Activated CD4-positive, alpha-beta T cell treated with anti-CD3 and anti-CD28 coated beads for 24 hours (primary cell): ENCODE results near the gene DNAJC25.
A peak's percentile ranks its signal among the peaks of the same experiment; 100 is the strongest.
"Not testable (repeated sequence)": the region's sequence is repeated elsewhere in the genome, so short reads cannot be mapped to it uniquely, and the experiment has no call there.

Source experiments
- DNase-seq, 2 donors: peaks; one replicate each; pipeline ENCODE4 v3.0.0-alpha.2; 2020; ENCODE audit warnings: low read depth in 2 of 2

Gene DNAJC25

DNA sequence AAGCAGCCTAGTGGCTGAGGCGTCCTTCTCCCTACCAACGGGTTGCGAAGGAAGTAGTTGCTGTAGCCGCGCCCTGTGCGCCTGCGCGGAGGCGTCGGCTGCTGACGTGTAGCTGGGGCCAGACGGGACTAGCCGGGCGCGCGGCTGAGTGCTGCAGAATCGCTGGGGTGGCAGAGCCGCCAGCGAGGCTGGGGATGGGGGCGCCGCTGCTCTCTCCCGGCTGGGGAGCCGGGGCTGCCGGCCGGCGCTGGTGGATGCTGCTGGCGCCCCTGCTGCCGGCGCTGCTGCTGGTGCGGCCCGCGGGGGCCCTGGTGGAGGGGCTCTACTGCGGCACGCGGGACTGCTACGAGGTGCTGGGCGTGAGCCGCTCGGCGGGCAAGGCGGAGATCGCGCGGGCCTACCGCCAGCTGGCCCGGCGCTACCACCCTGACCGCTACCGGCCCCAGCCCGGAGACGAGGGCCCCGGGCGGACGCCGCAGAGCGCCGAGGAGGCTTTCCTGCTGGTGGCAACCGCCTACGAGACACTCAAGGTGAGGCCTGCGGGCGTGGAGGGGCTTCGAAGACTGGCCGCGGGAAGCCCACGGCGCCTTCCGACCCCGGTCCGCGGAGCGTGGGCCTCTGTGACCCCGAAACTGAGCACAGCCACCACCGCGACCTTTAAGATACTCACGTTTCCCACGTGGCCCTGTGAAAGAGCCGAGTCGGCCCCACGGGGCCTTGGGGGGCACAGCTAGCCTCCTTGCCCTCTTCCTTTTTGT, at the start of gene DNAJC25:
TSS of gene DNAJC25 (plus strand) at position 121 of the 758 bp plus-strand sequence. CDS start at position 195, 74 bp downstream.
- DNase-seq = peak; percentile 90

DNA sequence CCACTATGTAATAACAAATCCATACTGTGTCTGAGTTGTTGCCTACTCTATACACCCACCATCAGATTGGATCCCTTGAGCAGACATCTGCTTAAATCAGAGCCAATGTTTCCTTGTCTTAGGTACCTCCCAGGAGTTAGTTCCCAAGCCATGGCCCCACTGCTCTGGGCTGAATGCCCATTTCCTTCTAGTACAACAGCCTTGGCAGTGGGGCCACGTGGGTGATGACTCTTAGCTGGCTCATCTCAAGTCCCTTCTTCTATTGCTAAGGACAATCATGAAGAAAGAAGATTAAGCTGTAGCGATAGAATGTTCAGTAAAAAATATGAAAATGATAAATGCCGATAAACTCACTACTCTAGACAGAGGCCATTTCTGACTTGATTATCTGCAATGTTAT, 48.2 kb upstream of the DNAJC25 start:
- no peak for DNase-seq

DNA sequence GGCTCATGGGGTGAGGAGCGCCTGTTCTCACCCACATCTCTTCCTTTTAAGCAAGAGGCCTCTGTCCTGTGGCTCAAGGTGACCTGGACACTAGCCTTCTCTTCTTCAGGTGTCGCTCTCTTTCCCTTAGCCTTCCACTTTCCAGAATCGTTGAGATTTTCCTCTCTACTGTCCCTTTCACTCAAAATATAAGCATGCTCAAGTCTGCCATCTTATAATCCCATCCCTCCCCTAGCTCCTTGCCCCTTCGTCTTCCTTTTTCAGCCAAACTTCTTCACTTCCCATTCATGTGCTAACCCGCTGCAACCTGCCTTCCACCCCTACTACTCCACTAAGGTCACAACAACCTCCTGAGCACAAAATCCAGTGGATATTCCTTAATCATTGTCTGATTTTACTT, 44.8 kb upstream of the DNAJC25 start:
- DNase-seq = no peak

DNA sequence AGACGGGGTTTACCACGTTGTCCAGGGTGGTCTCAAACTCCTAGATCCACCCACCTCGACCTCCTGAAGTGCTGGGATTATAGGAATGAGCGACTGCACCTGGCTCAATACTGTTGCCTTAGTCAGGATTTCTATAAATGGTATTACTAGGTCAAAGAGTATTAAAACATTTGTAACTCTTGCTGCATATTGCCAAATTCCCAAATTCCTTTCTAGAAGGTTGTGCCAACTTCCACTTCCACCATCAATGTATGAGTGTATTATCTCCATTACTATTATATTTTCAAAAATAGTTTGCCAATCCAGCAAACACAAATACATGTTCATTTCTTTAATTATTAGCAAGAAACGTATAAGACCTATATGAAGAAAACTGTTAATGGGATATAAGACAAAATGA, 42.3 kb upstream of the DNAJC25 start:
- DNase-seq = no peak

DNA sequence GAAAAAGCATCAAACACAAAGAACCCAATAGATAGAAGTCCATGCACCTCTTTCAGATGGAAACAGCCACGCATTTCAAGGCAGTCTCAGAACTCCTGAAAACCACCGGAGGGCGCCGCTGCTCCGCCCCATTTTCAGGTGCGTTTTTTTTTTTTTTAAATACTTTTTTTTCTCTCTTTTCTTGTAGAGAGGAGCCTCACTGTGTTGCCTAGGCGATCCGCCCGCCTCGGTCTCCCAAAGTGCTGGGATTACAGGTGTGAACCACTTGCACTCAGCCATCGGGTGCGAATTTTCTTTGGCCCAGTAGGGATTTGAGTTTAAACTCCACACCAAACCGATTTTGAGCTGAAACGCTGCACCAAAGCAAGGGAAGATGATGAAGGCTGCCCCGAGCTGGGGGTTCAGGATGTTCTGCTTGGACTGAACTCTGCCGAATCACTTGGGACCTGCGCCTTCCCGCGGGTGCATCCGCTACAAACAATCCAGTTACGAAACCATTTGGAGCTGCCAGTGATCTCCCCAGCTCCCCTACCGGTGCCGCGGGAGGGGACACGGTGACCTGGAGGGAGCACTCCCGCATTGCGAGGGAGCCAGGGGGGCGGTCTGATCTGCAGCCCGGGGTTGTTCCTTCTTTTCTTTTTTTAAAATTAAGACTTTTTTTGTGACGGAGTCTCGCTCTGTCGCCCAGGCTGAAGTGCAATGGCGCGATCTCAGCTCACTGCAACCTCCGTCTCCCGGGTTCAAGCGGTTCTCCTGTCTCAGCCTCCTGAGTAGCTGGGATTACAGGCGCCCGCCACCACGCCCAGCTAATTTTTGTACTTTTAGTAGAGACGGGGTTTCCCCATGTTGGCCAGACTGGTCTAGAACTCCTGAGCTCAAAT, 33.0 kb upstream of the DNAJC25 start:
- peak; percentile 17 to 29 for DNase-seq

DNA sequence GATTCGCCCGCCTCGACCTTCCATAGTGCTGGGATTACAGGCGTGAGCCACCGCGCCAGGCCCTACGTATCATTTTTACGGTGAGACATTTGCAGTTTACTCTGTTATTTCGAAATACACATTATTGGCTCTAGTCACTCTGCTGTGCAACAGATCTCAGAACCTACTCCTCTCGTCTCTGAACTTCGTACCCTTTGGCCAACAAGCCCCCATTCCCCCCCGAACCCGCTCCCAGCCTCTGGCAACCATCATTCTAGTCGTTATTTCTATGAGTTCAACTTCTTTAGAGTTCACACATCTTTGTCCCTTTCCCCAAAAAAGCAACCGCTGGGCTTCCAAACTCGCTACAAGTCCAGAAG, 32.4 kb upstream of the DNAJC25 start:
- DNase-seq = no peak

DNA sequence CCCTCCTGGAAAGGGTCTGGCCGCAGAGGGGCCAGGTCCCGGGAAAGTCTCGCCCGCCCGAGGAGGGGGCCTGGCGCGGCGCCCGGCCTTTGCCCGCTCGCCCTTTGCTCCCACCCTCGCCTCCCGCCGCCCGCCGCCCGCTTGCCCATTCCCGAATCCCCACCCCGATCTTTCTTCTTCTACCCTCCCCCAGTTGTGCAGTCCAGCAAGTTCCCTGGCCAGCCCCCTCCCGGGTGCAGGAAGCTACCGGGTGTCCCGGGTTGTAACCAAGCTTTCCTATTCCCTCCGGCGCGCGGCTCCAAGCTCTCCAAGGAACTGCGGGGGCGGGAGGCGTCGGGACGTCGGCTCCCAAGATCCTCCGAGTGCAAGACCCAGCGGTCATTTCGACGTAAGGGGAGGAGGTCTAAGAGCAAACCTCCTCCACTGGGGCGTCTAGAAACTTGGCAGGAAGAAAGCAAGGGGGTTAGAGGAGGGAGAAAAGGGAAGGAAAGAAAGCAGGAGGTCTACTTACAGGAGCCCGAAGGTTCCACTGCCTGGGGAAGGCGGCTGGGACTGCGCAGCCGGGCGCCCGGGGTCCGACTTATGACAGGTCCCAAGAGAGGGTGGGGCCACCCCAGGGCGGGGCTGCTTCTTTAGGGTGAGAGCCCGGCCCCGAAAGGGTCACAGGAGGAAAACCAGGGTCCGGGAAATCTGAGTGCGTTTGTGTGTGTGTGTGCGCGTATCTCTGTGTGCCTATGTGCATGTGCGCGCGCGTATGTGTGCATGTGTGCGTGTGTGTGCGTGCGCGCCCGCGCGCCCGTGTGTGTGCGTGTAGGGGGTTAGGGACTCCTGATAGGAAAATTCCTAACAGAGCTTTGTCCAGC, 31.8 kb upstream of the DNAJC25 start, which contains the start of gene PTGR1:
TSS of gene PTGR1 (minus strand) at position 556 of the 863 bp plus-strand sequence. CDS start 2,225 bp downstream, outside the sequence.
- peak in 1 of 2 donors; percentile 16 for DNase-seq

DNA sequence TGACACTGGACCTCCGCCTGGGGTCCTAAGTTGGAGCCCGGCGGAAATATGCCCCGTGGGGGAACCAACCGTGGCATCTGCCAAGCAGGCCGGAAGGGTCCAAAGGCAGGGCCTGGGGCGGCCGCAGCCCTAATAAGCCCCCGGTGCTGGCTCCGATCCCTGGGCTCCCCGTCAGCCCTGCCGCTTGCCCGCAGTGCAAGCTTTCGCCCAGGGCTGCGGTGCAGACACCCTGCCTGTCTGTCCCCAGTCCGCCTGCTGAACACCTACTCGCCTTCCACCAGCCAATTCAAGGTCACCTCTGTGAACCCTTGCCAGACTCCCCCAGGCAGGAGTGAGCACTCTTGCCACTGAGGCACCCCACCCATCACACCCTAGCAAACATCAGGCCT, 31.2 kb upstream of the DNAJC25 start:
- DNase-seq = no peak

DNA sequence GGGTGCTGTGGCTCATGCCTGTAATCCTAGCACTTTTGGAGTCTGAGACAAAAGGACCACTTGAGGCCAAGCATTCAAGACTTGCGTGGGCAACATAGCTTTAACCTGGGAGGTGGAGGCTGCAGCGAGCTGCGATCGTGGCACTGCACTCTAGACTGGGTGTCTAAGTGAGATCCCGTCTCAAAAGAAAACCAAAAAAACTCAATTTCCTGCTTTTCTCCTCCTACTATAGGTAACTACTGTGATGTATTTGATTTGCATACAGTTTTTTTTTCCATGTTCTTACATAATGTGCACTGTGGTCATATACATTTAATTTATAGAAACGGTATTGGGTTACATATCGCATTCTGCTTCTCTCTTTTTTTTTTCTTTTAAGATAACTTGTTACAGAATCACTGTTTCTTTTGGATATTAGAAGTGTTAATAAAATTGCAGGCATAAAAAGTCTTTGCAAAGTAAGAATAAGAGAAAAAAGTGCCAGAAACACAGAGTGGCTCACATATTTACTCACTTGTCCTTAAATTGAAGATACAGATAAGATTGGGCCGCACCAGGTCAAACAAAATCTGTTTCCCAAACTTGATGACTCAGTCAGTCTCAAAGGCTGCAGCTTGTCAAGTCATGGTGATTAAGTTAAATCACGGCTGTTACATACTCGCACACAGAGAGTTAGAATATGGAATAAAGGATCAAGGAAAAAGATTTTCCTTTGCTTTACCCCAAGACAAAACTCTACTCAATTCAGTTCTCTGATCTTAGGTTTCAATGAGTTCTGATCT, 29.7 kb upstream of the DNAJC25 start:
- no peak for DNase-seq

DNA sequence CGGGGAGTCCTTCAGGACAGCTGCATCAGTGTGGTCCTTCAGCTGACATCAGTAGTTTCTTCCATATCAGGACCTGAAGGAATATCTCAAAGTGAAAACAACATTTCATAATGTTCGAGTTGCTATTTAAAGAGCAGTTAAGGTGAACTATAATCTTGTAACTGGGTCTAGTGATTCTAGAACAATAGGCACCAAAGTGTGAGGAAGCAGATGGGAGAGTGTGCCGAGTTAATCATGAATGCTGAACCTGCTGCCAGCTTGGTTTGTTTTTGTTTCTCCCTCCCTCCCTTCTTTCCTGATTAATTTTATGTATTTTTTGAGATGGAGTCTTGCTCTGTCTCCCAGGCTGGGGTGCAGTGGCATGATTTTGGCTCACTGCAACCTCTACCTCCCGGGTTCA, 28.1 kb upstream of the DNAJC25 start:
- no peak for DNase-seq

DNA sequence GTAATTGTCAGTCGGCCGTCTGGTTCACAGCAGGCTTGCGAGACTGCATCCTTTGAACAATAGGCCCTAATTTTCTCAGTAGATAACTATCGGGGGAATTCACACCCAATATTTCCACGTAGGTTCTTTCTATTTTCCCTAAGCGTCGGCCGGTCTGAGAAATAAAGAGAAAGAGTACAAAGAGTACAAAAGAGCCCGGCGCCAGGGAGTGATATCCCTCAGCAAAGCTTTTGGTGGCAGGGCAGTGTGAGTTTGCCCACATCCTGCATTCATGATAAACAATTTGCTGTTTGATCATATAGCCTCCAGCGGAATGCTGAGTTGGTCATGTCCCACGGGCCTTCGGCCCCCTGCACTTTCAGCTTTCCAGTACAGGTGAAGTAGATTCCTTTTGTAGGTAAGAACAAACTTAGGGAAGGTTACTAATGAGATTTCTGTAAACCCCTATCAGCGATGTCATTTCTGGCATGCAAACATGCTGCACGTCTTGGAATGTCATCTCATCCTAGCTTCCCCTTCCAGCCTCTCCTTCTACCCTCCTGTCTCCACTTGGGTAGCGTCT, 27.0 kb upstream of the DNAJC25 start:
- DNase-seq = no peak

DNA sequence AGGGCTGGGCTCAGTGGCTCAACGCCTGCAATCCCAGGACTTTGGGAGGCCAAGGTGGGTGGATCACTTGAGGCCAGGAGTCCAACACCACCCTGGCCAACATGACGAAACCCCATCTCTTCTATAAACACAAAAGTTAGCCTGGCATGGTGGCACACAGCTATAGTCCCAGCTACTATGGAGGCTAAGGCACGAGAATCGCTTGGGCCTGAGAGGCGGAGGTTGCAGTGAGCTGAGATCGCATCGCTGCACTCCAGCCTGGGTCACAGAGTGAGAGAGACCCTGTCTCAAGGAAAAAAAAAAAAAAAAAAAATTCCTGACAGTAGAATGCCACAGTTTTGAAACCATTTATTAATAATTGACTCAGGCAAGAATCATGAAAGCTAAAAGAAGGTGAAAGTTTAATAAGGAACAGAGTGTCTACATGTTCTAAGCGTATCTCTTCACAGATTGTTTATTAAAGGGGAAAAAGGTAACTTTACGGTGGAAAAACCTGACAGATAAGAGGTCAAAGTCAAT, 26.0 kb upstream of the DNAJC25 start:
- no peak for DNase-seq

DNA sequence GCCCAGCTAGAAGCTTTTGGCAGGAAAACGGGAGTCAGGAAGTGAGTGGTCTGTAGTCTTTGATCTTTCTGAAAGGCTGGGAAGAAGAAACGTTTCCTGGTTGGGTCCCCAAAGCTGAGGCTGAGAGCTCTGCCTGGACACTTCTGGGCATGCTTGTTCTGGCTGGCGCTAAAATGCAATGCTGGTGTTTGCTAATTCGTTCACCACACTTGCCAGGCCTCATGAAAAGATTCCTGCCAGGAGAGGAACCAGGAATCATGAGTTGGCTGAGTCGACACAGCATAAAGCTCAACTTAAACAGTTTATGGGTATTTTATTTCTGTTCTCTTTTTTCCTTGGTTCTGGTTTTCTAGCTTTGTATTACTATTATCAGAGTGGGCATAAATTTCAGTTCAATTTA, 21.0 kb upstream of the DNAJC25 start:
- no peak for DNase-seq

DNA sequence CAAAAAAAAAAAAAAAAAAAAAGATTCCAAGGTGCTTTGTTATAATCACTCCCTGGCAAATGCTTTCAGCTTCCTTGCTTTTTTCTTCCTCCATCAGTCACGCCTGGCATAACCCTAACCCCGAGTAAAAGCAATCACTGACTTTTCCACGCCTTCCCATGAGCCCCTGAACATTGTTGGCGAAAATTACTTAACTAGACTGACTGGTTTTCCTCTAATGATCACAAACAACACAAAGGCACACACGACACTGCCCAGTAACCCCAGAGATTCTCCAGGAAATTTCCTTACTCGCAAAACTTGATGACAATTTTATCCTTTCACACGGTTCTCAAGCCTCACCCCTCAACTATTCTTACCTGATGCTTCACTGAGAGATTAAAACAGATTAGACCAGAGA, 20.3 kb upstream of the DNAJC25 start:
- no peak for DNase-seq

DNA sequence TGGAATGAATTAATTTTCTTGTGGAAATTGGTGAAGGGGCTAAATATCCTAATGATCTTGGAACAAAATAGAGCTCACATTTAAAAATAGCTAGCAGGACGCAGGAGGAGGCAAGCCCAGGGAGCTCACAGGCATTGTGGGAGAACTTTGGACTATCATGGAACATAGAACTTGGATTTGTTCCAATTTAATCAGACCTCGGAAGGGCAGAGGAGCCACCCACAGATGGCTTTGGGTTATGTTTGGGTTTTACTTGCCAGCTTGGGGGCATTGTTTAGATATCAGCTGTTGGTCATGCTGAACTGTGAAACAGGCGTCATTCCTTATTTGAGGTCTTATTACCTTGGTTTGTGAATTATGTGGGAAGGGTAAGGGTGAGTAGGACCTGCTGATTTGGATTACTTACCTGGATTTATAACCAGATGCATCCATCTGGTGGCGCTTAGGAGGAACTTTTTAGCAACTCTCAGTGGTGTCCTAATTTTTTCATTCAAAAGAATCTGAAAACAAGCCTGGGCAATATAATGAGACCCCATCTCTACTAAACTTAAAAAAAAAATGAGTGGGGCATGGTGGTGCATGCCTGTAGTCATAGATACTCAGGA, 17.6 kb upstream of the DNAJC25 start:
- no peak for DNase-seq

DNA sequence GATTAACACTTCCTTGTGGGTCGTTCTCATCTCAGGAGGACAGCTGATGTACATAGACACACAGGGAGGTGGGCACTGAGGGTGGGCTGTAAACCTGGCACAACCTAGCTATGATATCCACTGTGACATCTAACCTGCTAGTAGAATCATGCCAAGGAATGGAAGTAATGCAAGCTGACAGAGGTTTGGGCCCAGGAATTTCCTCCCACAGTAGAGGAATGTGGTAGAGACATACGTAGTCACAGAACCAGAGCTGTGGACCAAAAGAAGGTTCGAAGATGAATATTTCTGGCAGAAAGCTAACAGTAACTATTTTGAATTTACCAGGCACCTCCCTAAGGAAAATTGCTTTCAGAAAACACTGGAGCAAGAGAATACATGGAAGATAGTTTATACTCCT, 15.2 kb upstream of the DNAJC25 start:
- DNase-seq = no peak

DNA sequence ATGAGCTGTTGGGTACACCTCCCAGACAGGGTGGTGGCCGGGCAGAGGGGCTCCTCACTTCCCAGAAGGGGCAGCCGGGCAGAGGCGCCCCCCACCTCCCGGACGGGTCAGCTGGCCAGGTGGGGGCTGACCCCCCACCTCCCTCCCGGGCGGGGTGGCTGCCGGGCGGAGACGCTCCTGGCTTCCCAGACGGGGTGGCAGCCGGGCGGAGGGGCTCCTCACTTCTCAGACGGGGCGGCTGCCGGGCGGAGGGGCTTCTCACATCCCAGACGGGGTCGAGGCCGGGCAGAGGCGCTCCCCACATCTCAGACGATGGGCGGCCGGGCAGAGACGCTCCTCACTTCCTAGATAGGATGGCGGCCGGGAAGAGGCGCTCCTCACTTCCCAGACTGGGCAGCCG, 13.8 kb upstream of the DNAJC25 start:
- not testable (repeated sequence) for DNase-seq

DNA sequence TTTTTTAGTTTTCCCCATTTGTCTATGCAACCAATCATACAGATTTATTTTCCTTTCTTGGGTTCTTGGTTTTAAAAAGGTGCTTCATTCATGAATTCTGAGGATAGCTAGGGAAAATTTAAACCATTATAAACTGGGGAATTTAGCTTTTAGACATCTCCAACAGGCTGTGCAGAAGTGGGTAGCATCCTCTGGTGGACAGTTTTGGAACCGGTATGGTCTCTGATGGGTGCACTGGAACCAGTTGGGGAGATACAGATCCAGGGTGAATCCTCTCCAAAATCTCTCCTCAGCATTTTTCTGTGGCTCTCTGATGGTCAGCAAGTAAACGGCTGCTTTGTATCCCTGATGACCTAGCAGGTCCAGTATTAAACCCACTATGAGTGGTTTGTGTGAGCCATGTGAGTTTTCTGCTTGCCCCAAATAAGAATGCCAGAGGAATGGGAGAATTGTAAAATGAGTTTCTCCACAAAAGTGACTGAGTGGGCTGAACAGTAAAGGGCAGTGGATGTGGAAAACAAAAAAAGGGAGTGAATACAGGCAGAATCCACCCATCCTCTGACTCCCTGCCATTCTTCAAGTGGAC, 9.1 kb upstream of the DNAJC25 start:
- DNase-seq = no peak

DNA sequence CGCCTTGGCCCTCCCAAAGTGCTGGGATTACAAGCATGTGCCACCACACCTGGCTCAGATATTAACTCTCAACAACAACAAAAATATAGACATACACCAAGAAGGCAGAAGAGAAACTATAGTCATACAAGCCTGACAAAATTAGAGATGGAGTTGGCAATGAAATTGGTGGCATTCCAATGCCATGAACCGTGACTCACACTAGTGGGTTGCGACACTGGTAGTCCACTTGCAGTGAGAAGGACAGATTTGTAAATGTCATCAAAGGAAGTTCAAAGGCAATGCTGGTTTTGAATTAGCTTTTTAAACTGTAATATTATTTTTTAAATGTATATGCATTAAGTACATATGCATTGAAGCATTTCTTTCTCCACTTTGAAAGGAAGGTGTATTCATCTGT, 8.5 kb upstream of the DNAJC25 start:
- no peak for DNase-seq
